AG09309 (cell line): ENCODE data around the gene NXPH4.

Experiments
- DNase-seq: peaks from one replicate; pipeline ENCODE4 v3.0.0-alpha.2; 2010; ENCODE audit warnings: low read depth
- H3K4me3 ChIP-seq: 2 replicates; pipeline ENCODE4 v1.5.1; 2011; ENCODE audit warnings: mild to moderate bottlenecking, low read depth, low read length, moderate library complexity; ENCODE audit not compliant: control insufficient read depth
- CTCF ChIP-seq: IDR thresholded peaks from 2 replicates; pipeline ENCODE4 v1.5.1; 2011; ENCODE audit warnings: mild to moderate bottlenecking, low read depth, low read length, inconsistent platforms; ENCODE audit not compliant: insufficient read depth, control insufficient read depth; ENCODE audit errors: missing control alignments

NXPH4 gene

DNA sequence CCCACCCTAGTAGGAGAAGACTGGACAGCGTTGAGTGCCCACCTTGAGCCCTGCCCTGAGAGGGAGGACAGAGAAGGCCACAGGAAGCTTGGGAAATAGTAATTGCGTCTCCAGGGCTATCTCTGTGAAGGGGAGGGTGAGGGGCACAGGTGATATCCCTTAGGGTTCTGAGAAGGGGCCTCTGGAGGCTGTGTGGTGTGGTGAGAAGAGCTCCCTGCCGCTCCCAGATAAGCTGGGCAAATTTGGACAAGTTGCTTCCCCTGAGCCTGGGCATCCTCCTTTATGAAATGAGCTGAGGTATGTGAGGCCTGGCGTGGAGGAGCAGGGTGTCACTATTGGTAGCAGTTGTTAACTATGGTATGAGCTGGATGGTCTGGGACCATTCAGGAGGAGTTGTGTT lies 45.7 kb upstream of the NXPH4 start:
- no peak for DNase-seq
- no peak overlapping the region for H3K4me3 ChIP-seq
- no peak for TF ChIP-seq CTCF

- no peak overlapping the region for H3K4me3 ChIP-seq
- no peak for DNase-seq
- no peak for TF ChIP-seq CTCF
Observed at GRCh38 chr12:57171668-57172067, 44.9 kb upstream of the NXPH4 start.

GRCh38 chr12:57173089-57173488 lies 43.5 kb upstream of the NXPH4 start:
- H3K4me3 ChIP-seq, result no peak overlapping the region
- no peak for DNase-seq
- peak; percentile 71 for TF ChIP-seq CTCF

DNA sequence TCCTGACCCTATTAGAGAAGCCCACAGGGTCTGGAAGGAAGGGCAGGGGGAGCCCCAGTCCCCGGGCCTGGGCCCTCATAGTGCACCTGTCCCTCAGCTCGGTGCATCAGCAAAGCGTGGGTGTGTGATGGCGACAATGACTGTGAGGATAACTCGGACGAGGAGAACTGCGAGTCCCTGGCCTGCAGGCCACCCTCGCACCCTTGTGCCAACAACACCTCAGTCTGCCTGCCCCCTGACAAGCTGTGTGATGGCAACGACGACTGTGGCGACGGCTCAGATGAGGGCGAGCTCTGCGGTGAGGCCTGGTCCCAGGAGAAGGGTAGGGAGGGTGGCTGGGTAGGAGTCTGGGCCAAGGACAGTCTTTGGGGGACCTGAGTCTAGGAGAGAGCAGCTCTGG lies 42.9 kb upstream of the NXPH4 start:
- no peak overlapping the region for H3K4me3 ChIP-seq
- no peak for TF ChIP-seq CTCF
- no peak for DNase-seq

GRCh38 chr12:57175428-57176138 lies 41.0 kb upstream of the NXPH4 start:
- H3K4me3 ChIP-seq, result no peak overlapping the region
- DNase-seq, result no peak
- peak; percentile 84 for TF ChIP-seq CTCF

- H3K4me3 ChIP-seq, result no peak overlapping the region
- TF ChIP-seq CTCF, result no peak
- DNase-seq, result no peak
Observed at GRCh38 chr12:57176139-57176477, 40.5 kb upstream of the NXPH4 start.

DNA sequence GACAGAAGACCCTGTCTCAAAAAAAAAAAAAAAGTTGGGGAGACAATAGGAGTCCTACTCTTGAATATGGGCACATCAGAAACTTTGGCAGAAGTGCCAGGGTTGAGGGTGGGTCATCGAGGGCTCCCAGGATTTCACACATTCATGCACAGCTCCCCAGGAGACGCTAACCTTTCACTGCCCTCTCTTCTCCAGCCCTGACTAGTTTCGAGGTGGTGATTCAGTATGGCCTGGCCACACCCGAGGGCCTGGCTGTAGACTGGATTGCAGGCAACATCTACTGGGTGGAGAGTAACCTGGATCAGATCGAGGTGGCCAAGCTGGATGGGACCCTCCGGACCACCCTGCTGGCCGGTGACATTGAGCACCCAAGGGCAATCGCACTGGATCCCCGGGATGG lies 39.7 kb upstream of the NXPH4 start:
- TF ChIP-seq CTCF, result no peak
- H3K4me3 ChIP-seq, result no peak overlapping the region
- DNase-seq, result no peak
